Muscle of back (tissue), 11 donors: ENCODE data around the gene TRIM43. TPM values are rescaled to one million over a fixed set of nuclear protein-coding genes. Genes with fewer than 3 reads are reported as not detected.
"Not testable (repeated sequence)": the region's sequence is repeated elsewhere in the genome, so short reads cannot be mapped to it uniquely, and the experiment has no call there.

Experiments used
- DNase-seq, 3 donors: peaks; one replicate each; pipeline versions ENCODE4 v3.0.0 to v3.0.0-alpha.2; 2013
- polyA plus RNA-seq, 10 donors: library from polyadenylated mRNA; unstranded; fragments of 120-200 nt; gene quantifications; one replicate each; pipeline ENCODE4 v1.2.1, GENCODE V29; 2013; ENCODE audit not compliant: insufficient read length in 10 of 10

TRIM43 gene
- polyA plus RNA-seq, 10 donors, result 0.11 TPM; not detected in 9

GRCh38 chr2:95641289-95641575 lies 49.4 kb downstream of the TRIM43 start:
- DNase-seq, result not testable (repeated sequence)

GRCh38 chr2:95641787-95642186 lies 50.0 kb downstream of the TRIM43 start:
- DNase-seq, result peak in 1 of 3 donors; percentile 56

GRCh38 chr2:95642360-95642759 lies 50.6 kb downstream of the TRIM43 start:
- DNase-seq, result not testable (repeated sequence)

GRCh38 chr2:95642951-95643350 lies 51.1 kb downstream of the TRIM43 start:
- DNase-seq, result not testable (repeated sequence)

DNA sequence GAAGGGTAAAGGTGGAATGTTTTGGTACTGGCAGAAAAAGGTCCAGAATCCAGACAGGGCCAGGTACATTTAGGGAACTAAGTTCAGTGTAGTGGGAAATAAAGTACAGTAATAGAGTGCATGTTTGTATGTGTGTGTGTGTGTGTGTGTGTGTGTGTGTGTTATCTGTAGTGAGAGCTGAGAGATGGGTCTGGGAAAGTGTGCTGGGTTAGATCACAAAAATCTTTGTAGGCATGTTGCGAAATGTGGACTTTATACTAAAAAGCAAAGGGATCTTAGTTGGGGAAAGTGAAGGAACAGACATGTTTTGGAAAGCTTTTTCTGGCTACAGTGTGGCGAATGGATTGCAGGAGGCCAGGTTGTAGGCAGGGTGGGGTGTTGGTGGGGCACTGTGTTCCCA lies 53.5 kb downstream of the TRIM43 start:
- DNase-seq, result not testable (repeated sequence)

- not testable (repeated sequence) for DNase-seq
Measured at GRCh38 chr2:95646274-95646994, 54.6 kb downstream of the TRIM43 start.

DNA sequence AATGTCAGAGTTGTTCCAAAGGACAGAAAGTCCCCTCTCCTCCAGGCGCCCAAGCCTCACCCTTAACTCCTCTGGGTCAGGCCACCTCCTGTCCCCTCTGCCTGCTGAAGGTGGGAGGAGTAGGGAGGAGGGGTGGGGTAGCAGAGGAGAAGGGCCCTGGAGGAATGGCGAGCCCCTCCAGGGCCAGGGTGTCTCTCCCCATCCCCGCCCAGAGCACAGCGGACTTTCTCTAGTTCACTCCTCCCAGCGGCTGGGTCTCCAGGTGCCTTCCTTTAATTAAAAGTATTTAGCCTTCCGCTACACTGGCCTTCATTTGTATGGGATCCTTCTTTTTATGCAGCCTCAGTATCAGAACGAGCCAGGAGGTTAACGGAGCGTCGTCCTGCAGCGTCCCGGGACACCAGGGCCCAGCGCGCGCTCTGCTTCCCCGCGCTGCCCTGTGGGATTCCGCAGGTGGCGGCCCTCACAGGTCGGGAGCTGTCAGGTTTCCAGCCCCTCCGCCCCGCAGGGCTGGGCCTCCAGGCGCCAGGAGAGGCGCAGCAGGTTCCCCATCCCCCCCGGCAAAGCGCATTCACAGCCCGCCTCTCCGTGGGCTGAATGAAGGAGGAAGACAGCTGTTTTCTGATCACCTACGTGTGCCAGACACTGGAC lies 57.2 kb downstream of the TRIM43 start:
- not testable (repeated sequence) for DNase-seq

Other genes starting within 250 kb of the TRIM43 start
- 10 to 100 TPM; 18.1 to 27.1 (median 19.1) TPM for gene FAHD2A, start 189.3 kb upstream of the TRIM43 start, polyA plus RNA-seq
- gene TRIM43B, start 107.2 kb upstream of the TRIM43 start, polyA plus RNA-seq, result not detected